Activated gamma-delta T cell (primary cell): ENCODE results near the gene UQCC2.

ENCODE experiments used
- DNase-seq: peaks from one replicate; lab custom pipeline; 2025; lab: John Stamatoyannopoulos, UW

UQCC2 gene

GRCh38 chr6:33691456-33692077, 19.9 kb downstream of the UQCC2 start:
- DNase-seq: no peak

- DNase-seq: no peak
Measured at GRCh38 chr6:33690766-33691165, 20.7 kb downstream of the UQCC2 start.

GRCh38 chr6:33689879-33690278, 21.6 kb downstream of the UQCC2 start:
- DNase-seq: no peak

- DNase-seq: no peak
Measured at GRCh38 chr6:33689148-33689494, 22.4 kb downstream of the UQCC2 start.

GRCh38 chr6:33688451-33689147, 22.9 kb downstream of the UQCC2 start:
- no peak for DNase-seq

GRCh38 chr6:33688006-33688405, 23.5 kb downstream of the UQCC2 start:
- DNase-seq: no peak

GRCh38 chr6:33686981-33687975, 24.2 kb downstream of the UQCC2 start:
- no peak for DNase-seq

GRCh38 chr6:33686225-33686924, 25.1 kb downstream of the UQCC2 start:
- no peak for DNase-seq

- no peak for DNase-seq
Measured at GRCh38 chr6:33685411-33686224, 25.9 kb downstream of the UQCC2 start.

GRCh38 chr6:33684983-33685382, 26.5 kb downstream of the UQCC2 start:
- DNase-seq: no peak

- DNase-seq: no peak
Measured at GRCh38 chr6:33684428-33684896, 27.0 kb downstream of the UQCC2 start.

GRCh38 chr6:33683576-33684427, 27.7 kb downstream of the UQCC2 start:
- DNase-seq: no peak

GRCh38 chr6:33683051-33683571, 28.4 kb downstream of the UQCC2 start:
- DNase-seq: no peak

- DNase-seq: no peak
Measured at GRCh38 chr6:33682341-33682740, 29.2 kb downstream of the UQCC2 start.

GRCh38 chr6:33679761-33680160, 31.7 kb downstream of the UQCC2 start:
- DNase-seq: no peak

GRCh38 chr6:33678932-33679490, 32.5 kb downstream of the UQCC2 start:
- no peak for DNase-seq

- no peak for DNase-seq
Measured at GRCh38 chr6:33678233-33678931, 33.1 kb downstream of the UQCC2 start.

GRCh38 chr6:33677689-33678088, 33.8 kb downstream of the UQCC2 start:
- no peak for DNase-seq

- no peak for DNase-seq
Measured at GRCh38 chr6:33677143-33677660, 34.3 kb downstream of the UQCC2 start.
